Glomerular endothelial cell (primary cell): ENCODE results near the gene MIXL1. TPM values are rescaled to one million over a fixed set of nuclear protein-coding genes. Genes with fewer than 3 reads are reported as not detected.

Experiments
- DNase-seq: peaks from one replicate; pipeline ENCODE4 v3.0.0-alpha.2; 2011; ENCODE audit warnings: low read depth, low spot score; ENCODE audit errors: extremely low read depth
- total RNA-seq: library from RNA; depleted of rRNA; stranded (reverse); fragments of >200 nt; gene quantifications from 2 replicates; pipeline ENCODE4 v1.2.3, GENCODE V29; 2015

MIXL1 gene
- total RNA-seq, 1 donor from 2014 or later, result 1.6 TPM

DNA sequence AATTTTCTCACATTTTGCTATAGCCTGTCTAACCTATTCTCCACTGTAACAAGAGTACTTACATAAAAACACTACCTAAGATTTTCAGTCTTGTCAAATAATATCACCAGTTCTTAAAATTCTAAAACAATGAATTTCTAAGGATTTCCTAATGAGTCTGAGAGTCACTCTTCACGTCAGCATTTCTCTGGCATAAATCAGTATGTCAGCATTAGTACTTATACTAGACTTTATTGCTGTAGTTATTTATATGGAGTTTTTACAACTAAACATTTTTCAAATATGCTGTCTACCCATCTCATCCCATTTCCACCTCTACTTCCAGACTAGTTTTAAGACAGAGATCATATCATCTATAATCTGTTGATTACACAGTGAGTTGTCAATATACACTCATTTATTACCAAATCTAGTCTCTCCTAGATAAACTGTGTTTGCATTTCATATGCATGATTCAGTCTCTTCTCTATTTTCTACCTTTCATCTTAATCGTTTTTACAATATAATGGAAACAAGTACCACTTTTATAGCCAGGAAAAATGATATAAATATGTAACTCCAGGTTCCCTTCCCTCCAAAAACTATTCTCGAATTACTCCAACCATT lies 52.7 kb downstream of the MIXL1 start:
- DNase-seq, result no peak

Other genes with a start within 250 kb of the MIXL1 start
- 14.0 and 20.7 TPM in 2 replicates for gene SDE2, start 224.3 kb upstream of the MIXL1 start, total RNA-seq
- gene H3-3A, start 160.9 kb upstream of the MIXL1 start, total RNA-seq, result 333 and 385 TPM in 2 replicates
- gene ACBD3, start 36.9 kb upstream of the MIXL1 start, total RNA-seq, result 37.4 and 48.7 TPM in 2 replicates
- gene LIN9, start 85.5 kb downstream of the MIXL1 start, total RNA-seq, result 2.3 and 3.6 TPM in 2 replicates
- 87.4 and 99.4 TPM in 2 replicates for gene PARP1, start 184.4 kb downstream of the MIXL1 start, total RNA-seq